Bronchial epithelial cell (primary cell): ENCODE results near the gene CEP131. TPM values are rescaled to one million over a fixed set of nuclear protein-coding genes. Genes with fewer than 3 reads are reported as not detected.
"Not testable (repeated sequence)": the region's sequence is repeated elsewhere in the genome, so short reads cannot be mapped to it uniquely, and the experiment has no call there.

Experiments
- DNase-seq: peaks from one replicate; pipeline ENCODE4 v3.0.0-alpha.2; 2010; ENCODE audit warnings: low read depth
- FAIRE-seq: peaks from 2 replicates; lab custom pipeline; 2011; peaks lifted over from hg19 to GRCh38; lab: Jason Lieb, UNC
- H3K27me3 ChIP-seq: 2 replicates; pipeline ENCODE4 v1.5.1; 2011; ENCODE audit warnings: low read length; ENCODE audit not compliant: control insufficient read depth, insufficient read depth
- H3K36me3 ChIP-seq: 2 replicates; pipeline ENCODE4 v1.5.1; 2011; ENCODE audit warnings: low read length; ENCODE audit not compliant: control insufficient read depth, insufficient read depth
- H3K4me3 ChIP-seq: 2 replicates; pipeline ENCODE4 v1.5.1; 2011; ENCODE audit warnings: mild to moderate bottlenecking, low read depth, low read length, control low read depth
- total RNA-seq: library from RNA; depleted of rRNA; stranded (reverse); fragments of >200 nt; gene quantifications from 2 replicates; pipeline ENCODE4 v1.2.1, GENCODE V29; 2014
- TF ChIP-seq, protein P1 (sequence below): IDR thresholded peaks from 2 replicates; pipeline ENCODE4 v1.5.1; 2011; ENCODE audit warnings: mild to moderate bottlenecking, moderate library complexity, low read length, control low read depth, inconsistent platforms; ENCODE audit not compliant: insufficient read depth, severe bottlenecking

CEP131 gene
- total RNA-seq, 1 donor from 2014 or later: 9.2 TPM

DNA sequence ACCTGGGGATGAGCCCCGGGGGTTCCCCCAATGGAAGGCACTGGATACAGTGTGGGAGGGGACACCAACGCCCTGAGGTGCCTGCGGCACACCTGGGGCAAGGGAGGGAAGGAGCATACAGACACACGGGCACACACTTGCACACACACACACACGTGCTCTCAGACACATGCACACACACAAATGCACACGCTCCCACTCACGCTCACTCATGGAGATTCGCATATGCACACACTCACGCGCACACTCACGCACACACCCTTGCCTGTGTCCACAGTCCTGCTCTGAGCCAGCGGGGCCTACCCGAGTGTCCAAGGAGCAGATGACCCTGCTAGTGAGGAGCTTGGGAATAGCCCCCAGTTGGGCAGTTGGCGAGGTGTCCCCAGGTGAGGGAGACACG, 74.2 kb downstream of the CEP131 start:
- DNase-seq: no peak
- TF ChIP-seq, protein P1, sequence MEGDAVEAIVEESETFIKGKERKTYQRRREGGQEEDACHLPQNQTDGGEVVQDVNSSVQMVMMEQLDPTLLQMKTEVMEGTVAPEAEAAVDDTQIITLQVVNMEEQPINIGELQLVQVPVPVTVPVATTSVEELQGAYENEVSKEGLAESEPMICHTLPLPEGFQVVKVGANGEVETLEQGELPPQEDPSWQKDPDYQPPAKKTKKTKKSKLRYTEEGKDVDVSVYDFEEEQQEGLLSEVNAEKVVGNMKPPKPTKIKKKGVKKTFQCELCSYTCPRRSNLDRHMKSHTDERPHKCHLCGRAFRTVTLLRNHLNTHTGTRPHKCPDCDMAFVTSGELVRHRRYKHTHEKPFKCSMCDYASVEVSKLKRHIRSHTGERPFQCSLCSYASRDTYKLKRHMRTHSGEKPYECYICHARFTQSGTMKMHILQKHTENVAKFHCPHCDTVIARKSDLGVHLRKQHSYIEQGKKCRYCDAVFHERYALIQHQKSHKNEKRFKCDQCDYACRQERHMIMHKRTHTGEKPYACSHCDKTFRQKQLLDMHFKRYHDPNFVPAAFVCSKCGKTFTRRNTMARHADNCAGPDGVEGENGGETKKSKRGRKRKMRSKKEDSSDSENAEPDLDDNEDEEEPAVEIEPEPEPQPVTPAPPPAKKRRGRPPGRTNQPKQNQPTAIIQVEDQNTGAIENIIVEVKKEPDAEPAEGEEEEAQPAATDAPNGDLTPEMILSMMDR: no peak
- no peak for FAIRE-seq
- Histone ChIP-seq H3K4me3 (no peak overlapping the region), H3K27me3 (peaks cover 1% of the 10 kb centered on the region), H3K36me3 (no peaks in the 10 kb centered on the region)

DNA sequence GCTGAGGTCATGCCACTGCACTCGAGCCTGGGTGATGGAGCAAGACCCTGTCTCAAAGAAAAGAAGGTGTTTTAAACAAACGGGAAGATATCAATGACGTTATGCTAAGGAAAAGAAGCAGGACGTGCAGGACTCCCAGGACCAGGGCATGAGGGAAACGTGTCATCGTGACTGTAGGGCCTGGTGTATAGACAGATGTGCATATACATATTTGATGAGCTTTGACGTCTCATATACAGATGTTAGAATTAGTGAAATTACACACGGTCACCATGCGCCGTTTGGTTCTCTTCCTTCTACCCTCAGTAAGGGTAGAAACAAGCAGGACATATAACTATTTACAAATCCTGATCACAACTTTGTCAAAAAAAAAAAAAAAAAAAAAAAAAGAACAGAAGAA, 75.1 kb downstream of the CEP131 start:
- Histone ChIP-seq H3K36me3 (no peaks in the 10 kb centered on the region), H3K27me3 (peaks cover 1% of the 10 kb centered on the region), H3K4me3 (no peak overlapping the region)
- no peak for FAIRE-seq
- DNase-seq: no peak
- TF ChIP-seq, protein P1: no peak

DNA sequence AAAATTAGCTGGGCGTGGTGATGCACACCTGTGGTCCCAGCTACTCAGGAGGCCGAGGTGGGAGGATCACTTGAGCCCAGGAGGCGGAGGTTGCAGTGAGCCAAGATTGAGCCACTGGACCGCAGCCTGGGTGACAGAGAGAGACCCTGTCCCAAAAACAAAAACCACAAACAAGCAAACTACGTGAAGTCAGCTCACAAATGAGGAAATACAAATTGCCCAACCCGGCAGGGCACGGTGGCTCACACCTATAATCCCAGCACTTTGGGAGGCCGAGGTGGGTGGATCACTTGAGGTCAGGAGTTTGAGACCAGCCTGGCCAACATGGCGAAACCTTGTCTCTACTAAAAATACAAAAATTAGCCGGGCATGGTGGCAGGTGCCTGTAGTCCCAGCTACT, 76.6 kb downstream of the CEP131 start:
- H3K4me3 ChIP-seq, H3K27me3 ChIP-seq, FAIRE-seq, H3K36me3 ChIP-seq, DNase-seq: not testable (repeated sequence)

DNA sequence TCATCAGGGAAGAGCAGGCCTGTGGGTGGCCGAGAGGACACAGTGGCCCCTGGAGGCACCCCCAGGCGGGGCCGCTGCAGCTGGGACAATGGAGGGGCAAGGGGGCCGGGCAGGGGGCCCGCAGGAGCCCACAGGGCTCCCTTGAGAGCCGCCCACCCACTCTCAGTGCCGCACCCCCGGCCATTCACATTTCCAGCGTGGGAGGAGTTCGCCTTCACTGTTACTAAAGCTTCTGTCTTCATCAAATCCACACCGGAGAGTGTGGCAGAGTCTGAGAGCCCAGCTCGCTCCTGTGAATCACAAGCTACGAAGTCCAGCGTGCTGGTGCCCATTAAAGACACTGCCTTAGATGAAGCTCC, 78.4 kb downstream of the CEP131 start:
- Histone ChIP-seq H3K36me3 (no peaks in the 10 kb centered on the region), H3K27me3 (peaks cover 1% of the 10 kb centered on the region), H3K4me3 (no peak overlapping the region)
- TF ChIP-seq, protein P1: no peak
- no peak for FAIRE-seq
- DNase-seq: no peak

GRCh38 chr17:81143717-81144422, 78.9 kb downstream of the CEP131 start:
- DNase-seq: no peak
- no peak for FAIRE-seq
- no peak overlapping the region for H3K4me3 ChIP-seq
- no peaks in the 10 kb centered on the region for H3K36me3 ChIP-seq
- peaks cover 1% of the 10 kb centered on the region for H3K27me3 ChIP-seq
- TF ChIP-seq, protein P1: no peak

GRCh38 chr17:81143200-81143527, 79.6 kb downstream of the CEP131 start:
- Histone ChIP-seq H3K36me3 (no peaks in the 10 kb centered on the region), H3K4me3 (no peak overlapping the region), H3K27me3 (peaks cover 1% of the 10 kb centered on the region)
- TF ChIP-seq, protein P1: no peak
- no peak for FAIRE-seq
- no peak for DNase-seq
